Activated naive CD4-positive, alpha-beta T cell treated with Interleukin-2 at 50 U/mL for 16 hours (primary cell): Measurements from ENCODE around the gene LPAR5.

Experiments
- DNase-seq: peaks from one replicate; pipeline ENCODE4 v3.0.0-alpha.2; 2020

LPAR5 gene

GRCh38 chr12:6635375-6635855, 344 bp downstream of the LPAR5 start:
- DNase-seq = peak; percentile 50

- DNase-seq = peak; percentile 50
Observed at GRCh38 chr12:6632026-6632983, 3.5 kb downstream of the LPAR5 start.

GRCh38 chr12:6631549-6631961, 4.2 kb downstream of the LPAR5 start:
- DNase-seq = no peak

GRCh38 chr12:6630736-6631135, 5.0 kb downstream of the LPAR5 start:
- DNase-seq = no peak

GRCh38 chr12:6627616-6628015, 8.1 kb downstream of the LPAR5 start:
- peak; percentile 42 for DNase-seq

GRCh38 chr12:6626654-6627283, 9.0 kb downstream of the LPAR5 start:
- no peak for DNase-seq

GRCh38 chr12:6620885-6621274, 14.9 kb downstream of the LPAR5 start:
- DNase-seq = no peak

- peak; percentile 54 for DNase-seq
Observed at GRCh38 chr12:6620137-6620884, 15.4 kb downstream of the LPAR5 start.

GRCh38 chr12:6618483-6619225, 17.1 kb downstream of the LPAR5 start:
- DNase-seq = no peak

- no peak for DNase-seq
Observed at GRCh38 chr12:6615802-6616201, 20.0 kb downstream of the LPAR5 start.

GRCh38 chr12:6614513-6615172, 21.1 kb downstream of the LPAR5 start:
- DNase-seq = no peak

- peak; percentile 27 for DNase-seq
Observed at GRCh38 chr12:6613776-6614512, 21.8 kb downstream of the LPAR5 start.

- DNase-seq = no peak
Observed at GRCh38 chr12:6613015-6613775, 22.6 kb downstream of the LPAR5 start.

- DNase-seq = no peak
Observed at GRCh38 chr12:6612652-6613014, 23.1 kb downstream of the LPAR5 start.

- no peak for DNase-seq
Observed at GRCh38 chr12:6612247-6612646, 23.5 kb downstream of the LPAR5 start.

GRCh38 chr12:6608592-6609281, 27.0 kb downstream of the LPAR5 start:
- peak; percentile 36 for DNase-seq

GRCh38 chr12:6607751-6608591, 27.8 kb downstream of the LPAR5 start:
- DNase-seq = peak; percentile 75

GRCh38 chr12:6606331-6607131, 29.2 kb downstream of the LPAR5 start:
- peak; percentile 69 for DNase-seq
